Breast epithelium (tissue), 3 donors: ENCODE measurements around the gene PPM1M.

Experiments
- POLR2A ChIP-seq: fragments of 450-650 bp; IDR thresholded peaks from one replicate; pipeline ENCODE4 v1.6.1; 2016; ENCODE audit warnings: antibody characterized with exemption, mild to moderate bottlenecking, moderate library complexity
- POLR2AphosphoS5 ChIP-seq, 3 donors: sonication (generic); formaldehyde crosslinking; IDR thresholded peaks; one replicate each; pipeline ENCODE4 v1.6.1; 2017; ENCODE audit warnings: antibody characterized with exemption in 3 of 3

DNA sequence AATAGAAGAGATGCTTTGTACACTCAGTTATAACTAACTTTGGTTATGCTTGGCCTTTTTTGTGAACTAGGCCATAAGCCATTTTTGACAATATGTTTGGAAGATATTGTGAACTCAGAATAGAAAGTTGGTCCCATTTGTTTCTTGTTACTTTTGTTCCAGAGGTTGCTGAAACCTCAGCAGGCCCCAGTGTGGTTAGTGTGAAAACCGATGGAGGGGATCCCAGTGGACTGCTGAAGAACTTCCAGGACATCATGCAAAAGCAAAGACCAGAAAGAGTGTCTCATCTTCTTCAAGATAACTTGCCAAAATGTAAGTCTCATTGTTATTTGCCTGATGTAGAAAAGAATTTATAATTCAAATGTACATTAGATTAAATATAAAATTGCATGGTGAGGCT, 41.9 kb upstream of the PPM1M start:
- no peak for TF ChIP-seq POLR2A
- TF ChIP-seq POLR2AphosphoS5 (IDR thresholded peaks at IDR 0.05): no peak
